ENCODE results near the gene ASIC4. TPM values are rescaled to one million over a fixed set of nuclear protein-coding genes. Genes with fewer than 3 reads are reported as not detected.

Gene ASIC4
- total and polyA plus RNA-seq, 2 of the 13 experiments (the other 11 are each of a cell fraction or from before 2014, with no cell fraction given): 0.03 TPM; not detected in 1

DNA sequence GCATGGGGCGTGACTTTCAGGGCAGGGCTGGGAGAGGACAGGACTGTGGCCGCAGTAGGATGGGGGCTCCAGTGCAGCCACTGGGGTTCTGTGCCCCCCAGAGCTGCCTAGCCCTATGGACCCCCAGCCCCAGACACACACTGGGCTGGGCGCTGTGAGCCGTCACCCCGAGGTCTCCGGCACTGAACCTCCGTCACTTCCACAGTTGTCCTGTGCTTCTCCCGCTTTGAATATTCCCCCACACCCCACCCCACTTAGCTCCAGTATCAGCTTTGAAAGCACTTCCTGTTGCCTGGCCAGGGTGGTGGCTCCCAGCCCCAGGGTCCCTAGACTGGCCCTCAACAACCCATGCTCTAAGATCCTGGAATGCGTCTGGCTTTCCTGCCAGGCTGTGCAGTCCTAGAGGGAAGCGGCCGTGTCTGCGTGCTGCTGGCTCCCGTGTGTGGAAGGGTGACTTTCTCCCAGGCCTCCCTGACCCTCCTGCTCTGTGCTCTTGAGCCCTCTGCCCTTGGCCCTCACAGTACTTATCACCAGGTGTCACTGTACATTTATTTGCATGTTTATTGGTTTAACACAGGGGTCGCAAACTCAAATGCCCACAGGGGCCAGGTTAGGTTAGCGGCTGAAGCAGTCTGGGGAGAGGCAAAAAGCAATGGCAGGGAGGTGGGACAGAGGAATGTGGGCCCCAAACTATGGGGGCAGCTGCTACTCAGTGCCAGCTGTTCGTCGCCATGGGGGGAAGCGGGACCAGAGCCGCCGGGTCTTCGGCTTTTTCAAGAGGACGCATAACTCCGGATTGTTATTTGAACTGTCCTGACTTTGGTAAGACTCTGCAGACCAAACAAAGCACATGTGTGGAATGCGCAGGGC lies 47.1 kb downstream of the ASIC4 start (continued):
- TF ChIP-seq, protein P1, sequence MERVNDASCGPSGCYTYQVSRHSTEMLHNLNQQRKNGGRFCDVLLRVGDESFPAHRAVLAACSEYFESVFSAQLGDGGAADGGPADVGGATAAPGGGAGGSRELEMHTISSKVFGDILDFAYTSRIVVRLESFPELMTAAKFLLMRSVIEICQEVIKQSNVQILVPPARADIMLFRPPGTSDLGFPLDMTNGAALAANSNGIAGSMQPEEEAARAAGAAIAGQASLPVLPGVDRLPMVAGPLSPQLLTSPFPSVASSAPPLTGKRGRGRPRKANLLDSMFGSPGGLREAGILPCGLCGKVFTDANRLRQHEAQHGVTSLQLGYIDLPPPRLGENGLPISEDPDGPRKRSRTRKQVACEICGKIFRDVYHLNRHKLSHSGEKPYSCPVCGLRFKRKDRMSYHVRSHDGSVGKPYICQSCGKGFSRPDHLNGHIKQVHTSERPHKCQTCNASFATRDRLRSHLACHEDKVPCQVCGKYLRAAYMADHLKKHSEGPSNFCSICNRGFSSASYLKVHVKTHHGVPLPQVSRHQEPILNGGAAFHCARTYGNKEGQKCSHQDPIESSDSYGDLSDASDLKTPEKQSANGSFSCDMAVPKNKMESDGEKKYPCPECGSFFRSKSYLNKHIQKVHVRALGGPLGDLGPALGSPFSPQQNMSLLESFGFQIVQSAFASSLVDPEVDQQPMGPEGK (CRISPR knock-in tag; IDR thresholded peaks at IDR 0.05): peak; percentile 12; the same call in 1 of the 2 replicates
- TF ChIP-seq ZNF629 (CRISPR knock-in tag; conservative IDR thresholded peaks at IDR 0.05): no peak
- TF ChIP-seq SOX6 (IDR thresholded peaks at IDR 0.05): no peak
- 0 out of 2 replicates have a peak, but pooled peaks have one; percentile 5 for TF ChIP-seq SOX6 (CRISPR knock-in tag; IDR thresholded peaks at IDR 0.05)
- TF ChIP-seq STAG1 (CRISPR knock-in tag; IDR thresholded peaks at IDR 0.05): peak; percentile 40
- TF ChIP-seq ZC3H13 (CRISPR knock-in tag; IDR thresholded peaks at IDR 0.05): peak; percentile 59; the same call in 1 of the 2 replicates
- TF ChIP-seq MED1 (CRISPR knock-in tag; IDR thresholded peaks at IDR 0.05): 0 out of 2 replicates have a peak, but pooled peaks have one; percentile 32
- no peak for TF ChIP-seq PPARG (CRISPR knock-in tag; conservative IDR thresholded peaks at IDR 0.05)
- TF ChIP-seq, protein P2, sequence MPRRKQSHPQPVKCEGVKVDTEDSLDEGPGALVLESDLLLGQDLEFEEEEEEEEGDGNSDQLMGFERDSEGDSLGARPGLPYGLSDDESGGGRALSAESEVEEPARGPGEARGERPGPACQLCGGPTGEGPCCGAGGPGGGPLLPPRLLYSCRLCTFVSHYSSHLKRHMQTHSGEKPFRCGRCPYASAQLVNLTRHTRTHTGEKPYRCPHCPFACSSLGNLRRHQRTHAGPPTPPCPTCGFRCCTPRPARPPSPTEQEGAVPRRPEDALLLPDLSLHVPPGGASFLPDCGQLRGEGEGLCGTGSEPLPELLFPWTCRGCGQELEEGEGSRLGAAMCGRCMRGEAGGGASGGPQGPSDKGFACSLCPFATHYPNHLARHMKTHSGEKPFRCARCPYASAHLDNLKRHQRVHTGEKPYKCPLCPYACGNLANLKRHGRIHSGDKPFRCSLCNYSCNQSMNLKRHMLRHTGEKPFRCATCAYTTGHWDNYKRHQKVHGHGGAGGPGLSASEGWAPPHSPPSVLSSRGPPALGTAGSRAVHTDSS (CRISPR knock-in tag; conservative IDR thresholded peaks at IDR 0.05): no peak
- no peak for TF ChIP-seq ZSCAN12 (CRISPR knock-in tag; IDR thresholded peaks at IDR 0.05)
- TF ChIP-seq ZBTB7A (CRISPR knock-in tag; IDR thresholded peaks at IDR 0.05): peak; percentile 24; the same call in 1 of the 2 replicates
- no peak for TF ChIP-seq ZNF484 (CRISPR knock-in tag; IDR thresholded peaks at IDR 0.05; ENCODE audit: borderline replicate concordance, low read depth)
- peak; percentile 63; the same call in 1 of the 2 replicates for TF ChIP-seq ZNF431 (CRISPR knock-in tag; IDR thresholded peaks at IDR 0.05; ENCODE audit: borderline replicate concordance, low read depth)
- no peak for TF ChIP-seq FOXK1 (CRISPR knock-in tag; IDR thresholded peaks at IDR 0.05; ENCODE audit: borderline replicate concordance, low read depth)
- TF ChIP-seq, protein P3, sequence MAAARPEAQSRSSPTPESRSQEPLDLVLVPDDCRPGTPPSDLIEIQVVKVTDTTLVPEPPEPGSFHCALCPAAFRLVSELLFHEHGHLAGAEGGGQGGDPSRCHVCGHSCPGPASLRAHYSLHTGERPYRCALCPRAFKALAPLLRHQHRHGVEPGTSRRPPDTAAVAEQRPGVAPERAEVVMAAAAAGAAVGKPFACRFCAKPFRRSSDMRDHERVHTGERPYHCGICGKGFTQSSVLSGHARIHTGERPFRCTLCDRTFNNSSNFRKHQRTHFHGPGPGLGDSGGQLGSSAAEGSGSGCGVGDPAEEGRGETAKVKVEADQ (CRISPR knock-in tag; IDR thresholded peaks at IDR 0.05; ENCODE audit: borderline replicate concordance): peak; percentile 66; the same call in 1 of the 2 replicates
- no peak for TF ChIP-seq ZNF766 (CRISPR knock-in tag; IDR thresholded peaks at IDR 0.05; ENCODE audit: borderline replicate concordance)
- TF ChIP-seq RFX3 (CRISPR knock-in tag; IDR thresholded peaks at IDR 0.05): no peak
- TF ChIP-seq HDAC2 (CRISPR knock-in tag; IDR thresholded peaks at IDR 0.05): 0 out of 2 replicates have a peak, but pooled peaks have one; percentile 13
- TF ChIP-seq E2F1 (CRISPR knock-in tag; IDR thresholded peaks at IDR 0.05): no peak
- peak; percentile 72; the same call in 1 of the 2 replicates for TF ChIP-seq GZF1 (CRISPR knock-in tag; IDR thresholded peaks at IDR 0.05)
- peak; percentile 97 for TF ChIP-seq AGO2 (optimal IDR thresholded peaks at IDR 0.05; ENCODE audit: low read depth, low read length)
- peak; percentile 61 for TF ChIP-seq CTCF (CRISPR knock-in tag; IDR thresholded peaks at IDR 0.05)

Measured in HepG2 (cell line).